CD4-positive, alpha-beta T cell treated with Interleukin-4 for 4 hours (primary cell): ENCODE results near the gene SRPRA.
"Not testable (repeated sequence)": the region's sequence is repeated elsewhere in the genome, so short reads cannot be mapped to it uniquely, and the experiment has no call there.

Source experiments
- DNase-seq: peaks from one replicate; pipeline ENCODE4 v3.0.0-alpha.2; 2020

Gene SRPRA

GRCh38 chr11:126282736-126283591 lies 14.3 kb upstream of the SRPRA start, which contains the start of gene TIRAP:
TIRAP (plus strand) TSS chr11:126283093; CDS start chr11:126290895, 7,802 bp downstream.
- DNase-seq, result peak; percentile 60

GRCh38 chr11:126282361-126282735 lies 13.7 kb upstream of the SRPRA start:
- DNase-seq, result peak; percentile 39

- DNase-seq, result no peak
Observed at GRCh38 chr11:126281666-126282175, 13.0 kb upstream of the SRPRA start.

GRCh38 chr11:126281245-126281644 lies 12.6 kb upstream of the SRPRA start:
- DNase-seq, result no peak

GRCh38 chr11:126280595-126280994 lies 11.9 kb upstream of the SRPRA start:
- DNase-seq, result no peak

GRCh38 chr11:126279191-126279590 lies 10.5 kb upstream of the SRPRA start:
- no peak for DNase-seq

- no peak for DNase-seq
Observed at GRCh38 chr11:126277780-126278179, 9.1 kb upstream of the SRPRA start.

- no peak for DNase-seq
Observed at GRCh38 chr11:126277322-126277721, 8.6 kb upstream of the SRPRA start.

GRCh38 chr11:126268361-126268707 lies 361 bp downstream of the SRPRA start:
- no peak for DNase-seq

- no peak for DNase-seq
Observed at GRCh38 chr11:126267650-126268049, 1.0 kb downstream of the SRPRA start.

GRCh38 chr11:126265811-126266210 lies 2.9 kb downstream of the SRPRA start:
- no peak for DNase-seq

GRCh38 chr11:126263489-126263888 lies 5.2 kb downstream of the SRPRA start:
- no peak for DNase-seq

- no peak for DNase-seq
Observed at GRCh38 chr11:126262216-126262615, 6.5 kb downstream of the SRPRA start.

- no peak for DNase-seq
Observed at GRCh38 chr11:126257764-126258163, 10.9 kb downstream of the SRPRA start.

GRCh38 chr11:126257144-126257543 lies 11.6 kb downstream of the SRPRA start:
- no peak for DNase-seq

GRCh38 chr11:126256216-126256615 lies 12.5 kb downstream of the SRPRA start:
- DNase-seq, result no peak

- DNase-seq, result not testable (repeated sequence)
Observed at GRCh38 chr11:126255507-126255906, 13.2 kb downstream of the SRPRA start.

GRCh38 chr11:126254819-126255218 lies 13.9 kb downstream of the SRPRA start:
- DNase-seq, result no peak

GRCh38 chr11:126253265-126253664 lies 15.4 kb downstream of the SRPRA start:
- DNase-seq, result no peak

- no peak for DNase-seq
Observed at GRCh38 chr11:126246636-126247035, 22.1 kb downstream of the SRPRA start.

GRCh38 chr11:126233391-126233790 lies 35.3 kb downstream of the SRPRA start:
- DNase-seq, result no peak

- DNase-seq, result no peak
Observed at GRCh38 chr11:126232683-126233082, 36.0 kb downstream of the SRPRA start.

- no peak for DNase-seq
Observed at GRCh38 chr11:126231725-126232459, 36.8 kb downstream of the SRPRA start.
